ENCODE data around the gene CBY3. TPM values are rescaled to one million over a fixed set of nuclear protein-coding genes. Genes with fewer than 3 reads are reported as not detected.
"Not testable (repeated sequence)": the region's sequence is repeated elsewhere in the genome, so short reads cannot be mapped to it uniquely, and the experiment has no call there.

Gene CBY3
- total RNA-seq, 1 donor from 2014 or later: not detected

GRCh38 chr5:179641745-179642144, 39.1 kb downstream of the CBY3 start:
- H3K4me1 ChIP-seq; H3K27me3 ChIP-seq; H3K9me3 ChIP-seq; H3K27ac ChIP-seq; intact Hi-C loops (cut with DNase I); H3K36me3 ChIP-seq; DNase-seq (ENCODE audit: low spot score in 2 of 2); H3K4me3 ChIP-seq: not testable (repeated sequence)

GRCh38 chr5:179639296-179639695, 41.5 kb downstream of the CBY3 start:
- H3K27ac ChIP-seq; H3K4me1 ChIP-seq; intact Hi-C loops (cut with DNase I); H3K27me3 ChIP-seq; H3K9me3 ChIP-seq; H3K4me3 ChIP-seq; H3K36me3 ChIP-seq; DNase-seq (ENCODE audit: low spot score in 2 of 2): not testable (repeated sequence)

- not testable (repeated sequence) for H3K4me3 ChIP-seq
Measured at GRCh38 chr5:179634370-179635172, 46.3 kb downstream of the CBY3 start.

GRCh38 chr5:179633501-179634369, 47.1 kb downstream of the CBY3 start:
- H3K9me3 ChIP-seq; H3K4me1 ChIP-seq; H3K36me3 ChIP-seq; H3K27ac ChIP-seq; H3K27me3 ChIP-seq; DNase-seq (ENCODE audit: low spot score in 2 of 2); intact Hi-C loops (cut with DNase I): not testable (repeated sequence)
- peak overlapping the region; percentile 30 to 54 for H3K4me3 ChIP-seq

More at GRCh38 chr5:179634370-179635172, 46.3 kb downstream of the CBY3 start:
- H3K4me1 ChIP-seq; H3K27me3 ChIP-seq; DNase-seq (ENCODE audit: low spot score in 2 of 2); intact Hi-C loops (cut with DNase I); H3K27ac ChIP-seq; H3K9me3 ChIP-seq; H3K36me3 ChIP-seq: not testable (repeated sequence)

Other genes with a start within 250 kb of the CBY3 start
- gene RUFY1, start 130.5 kb downstream of the CBY3 start, total RNA-seq: 12.2 TPM
- 206 TPM for gene HNRNPH1, start 57.4 kb downstream of the CBY3 start, total RNA-seq
- 214 TPM for gene CANX, start 17.9 kb upstream of the CBY3 start, total RNA-seq
- 42.6 TPM for gene MAML1, start 51.8 kb upstream of the CBY3 start, total RNA-seq
- gene LTC4S, start 113.0 kb upstream of the CBY3 start, total RNA-seq: 91.7 TPM
- 207 TPM for gene MGAT4B, start 125.8 kb upstream of the CBY3 start, total RNA-seq
- 476 TPM for gene SQSTM1, start 139.9 kb upstream of the CBY3 start, total RNA-seq
- 17.3 TPM for gene MRNIP, start 177.8 kb upstream of the CBY3 start, total RNA-seq
- gene TBC1D9B, start 226.9 kb upstream of the CBY3 start, total RNA-seq: 220 TPM